Panc1 (cell line): ENCODE measurements around the gene NTN4. TPM values are rescaled to one million over a fixed set of nuclear protein-coding genes. Genes with fewer than 3 reads are reported as not detected.

Source experiments
- ATAC-seq: fragments of 200-7000 bp; cut with Tn5 transposase; 2 replicates; pipeline ENCODE4 v1.9.1; 2020; ENCODE audit warnings: mild to moderate bottlenecking, moderate library complexity
- BruUV-seq: library from RNA; stranded (reverse); fragments of 400-500 nt; replicated peaks from 2 replicates; lab custom pipeline; 2021; lab: Mats Ljungman, UMichigan
- CTCF ChIA-PET: fragments of 300-600 bp; sonication (Branson Sonifier 250); formaldehyde crosslinking; loops from one replicate; lab custom pipeline; 2022; ENCODE audit warnings: antibody characterized with exemption; lab: Charles Lee
- POLR2A ChIA-PET: fragments of 300-600 bp; sonication (Branson Sonifier 250); formaldehyde crosslinking; loops from one replicate; lab custom pipeline; 2022; ENCODE audit warnings: antibody characterized with exemption; lab: Charles Lee
- DNase-seq: peaks from one replicate; pipeline ENCODE4 v3.0.0-alpha.2; 2010; ENCODE audit warnings: low read depth, low spot score
- H3K27ac ChIP-seq: 2 replicates; pipeline ENCODE4 v1.5.1; 2011; ENCODE audit warnings: mild to moderate bottlenecking, low read length, inconsistent platforms
- H3K27me3 ChIP-seq: fragments of 200-500 bp; sonication (Bioruptor generic); 2 replicates; pipeline ENCODE4 v1.6.0; 2014; ENCODE audit warnings: low read length, inconsistent platforms; ENCODE audit not compliant: control insufficient read depth, insufficient read depth
- H3K36me3 ChIP-seq: fragments of 200-500 bp; sonication (Bioruptor generic); 2 replicates; pipeline ENCODE4 v1.5.1; 2014; ENCODE audit warnings: inconsistent platforms, mild to moderate bottlenecking, low read length, moderate library complexity; ENCODE audit not compliant: control insufficient read depth, insufficient read depth
- H3K4me1 ChIP-seq: 2 replicates; pipeline ENCODE4 v1.5.1; 2011; ENCODE audit warnings: inconsistent platforms, mild to moderate bottlenecking, low read length, moderate library complexity; ENCODE audit not compliant: control insufficient read depth, insufficient read depth
- H3K4me3 ChIP-seq, 2 experiments: 2 replicates each; pipeline ENCODE4 v1.5.1; 2011 to 2012; ENCODE audit warnings: low read depth in 2 of 2, low read length in 2 of 2, mild to moderate bottlenecking in 2 of 2, inconsistent platforms in 1 of 2, moderate library complexity in 1 of 2
- H3K9me3 ChIP-seq: fragments of 200-500 bp; sonication (Bioruptor generic); 2 replicates; pipeline ENCODE4 v1.5.1; 2014; ENCODE audit warnings: low read depth, mild to moderate bottlenecking, inconsistent platforms, low read length, moderate library complexity; ENCODE audit not compliant: control insufficient read depth, insufficient read depth
- POLR2AphosphoS5 ChIP-seq: IDR thresholded peaks from 2 replicates; pipeline ENCODE4 v1.6.1; 2012; ENCODE audit warnings: mild to moderate bottlenecking, low read depth, low read length, moderate library complexity
- SIN3A ChIP-seq: IDR thresholded peaks from 2 replicates; pipeline ENCODE4 v1.6.1; 2012; ENCODE audit warnings: low read depth, mild to moderate bottlenecking, low read length, moderate library complexity, borderline replicate concordance; ENCODE audit not compliant: insufficient read depth
- TCF7L2 ChIP-seq: IDR thresholded peaks from 2 replicates; pipeline ENCODE4 v1.6.1; 2011; ENCODE audit warnings: mild to moderate bottlenecking, low read depth, low read length, inconsistent platforms
- in situ Hi-C: cut with HindIII; loops from 2 replicates; pipeline ENCODE4 v1.10.0; 2016; ENCODE audit warnings: low sequenced_read_pairs, low pct_unique_long_range_greater_than_20kb
- intact Hi-C: fragments of 100-400 bp; cut with micrococcal nuclease; formaldehyde crosslinking; loops from one replicate; pipeline ENCODE4 v1.10.0; 2022; ENCODE audit not compliant: unreplicated experiment
- total RNA-seq: library from RNA; stranded (reverse); gene quantifications from one replicate; pipeline ENCODE4 v1.2.1, GENCODE V29; 2021; ENCODE audit not compliant: unreplicated experiment
- TF ChIP-seq, protein P1 (sequence below): fragments of 450-650 bp; IDR thresholded peaks from 2 replicates; pipeline ENCODE4 v1.5.1; 2017; ENCODE audit warnings: mild to moderate bottlenecking
- TF ChIP-seq, protein P2 (sequence below), 2 experiments: IDR thresholded peaks; 2 replicates each; pipeline ENCODE4 v1.6.1; 2011 to 2012; ENCODE audit warnings: low read depth in 2 of 2, control low read depth in 1 of 2, low read length in 1 of 2, mild to moderate bottlenecking in 1 of 2, moderate library complexity in 1 of 2; ENCODE audit not compliant: insufficient read depth in 1 of 2

NTN4 gene
- total RNA-seq, 1 experiment from 2014 or later = 17.1 TPM

DNA sequence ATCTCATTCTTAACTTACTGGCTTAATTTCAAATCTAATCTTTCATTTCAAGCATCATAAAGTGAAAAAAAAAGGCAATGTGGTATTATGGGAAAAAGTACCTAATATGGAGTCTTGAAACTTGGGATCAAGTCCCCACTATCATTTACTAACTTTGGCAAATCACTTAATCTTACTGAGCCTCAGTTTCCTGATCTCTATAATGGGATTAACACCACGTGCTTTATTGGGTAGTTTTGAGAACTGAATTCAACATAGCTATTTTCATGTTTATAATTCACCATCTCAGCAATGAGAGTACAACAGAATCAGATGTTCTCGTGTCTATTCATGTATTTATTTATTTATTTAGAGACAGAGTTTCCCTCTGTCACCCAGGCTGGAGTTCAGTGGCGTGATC lies 78.3 kb downstream of the NTN4 start:
- Histone ChIP-seq H3K9me3 (no peaks in the 10 kb centered on the region), H3K4me1 (no peaks in the 10 kb centered on the region), H3K4me3 (no peak overlapping the region), H3K27ac (no peak overlapping the region), H3K36me3 (no peaks in the 10 kb centered on the region), H3K27me3 (no peaks in the 10 kb centered on the region)
- no TSS peak for BruUV-seq
- CTCF ChIA-PET = no interaction called here
- POLR2A ChIA-PET = interaction anchor here (0.6 kb wide), 1 partner anchor 87 kb away, joined by 11 read pairs; no protein-coding TSS in a partner anchor
- no peak for TF ChIP-seq SIN3A
- no peak for TF ChIP-seq TCF7L2
- TF ChIP-seq, protein P1, sequence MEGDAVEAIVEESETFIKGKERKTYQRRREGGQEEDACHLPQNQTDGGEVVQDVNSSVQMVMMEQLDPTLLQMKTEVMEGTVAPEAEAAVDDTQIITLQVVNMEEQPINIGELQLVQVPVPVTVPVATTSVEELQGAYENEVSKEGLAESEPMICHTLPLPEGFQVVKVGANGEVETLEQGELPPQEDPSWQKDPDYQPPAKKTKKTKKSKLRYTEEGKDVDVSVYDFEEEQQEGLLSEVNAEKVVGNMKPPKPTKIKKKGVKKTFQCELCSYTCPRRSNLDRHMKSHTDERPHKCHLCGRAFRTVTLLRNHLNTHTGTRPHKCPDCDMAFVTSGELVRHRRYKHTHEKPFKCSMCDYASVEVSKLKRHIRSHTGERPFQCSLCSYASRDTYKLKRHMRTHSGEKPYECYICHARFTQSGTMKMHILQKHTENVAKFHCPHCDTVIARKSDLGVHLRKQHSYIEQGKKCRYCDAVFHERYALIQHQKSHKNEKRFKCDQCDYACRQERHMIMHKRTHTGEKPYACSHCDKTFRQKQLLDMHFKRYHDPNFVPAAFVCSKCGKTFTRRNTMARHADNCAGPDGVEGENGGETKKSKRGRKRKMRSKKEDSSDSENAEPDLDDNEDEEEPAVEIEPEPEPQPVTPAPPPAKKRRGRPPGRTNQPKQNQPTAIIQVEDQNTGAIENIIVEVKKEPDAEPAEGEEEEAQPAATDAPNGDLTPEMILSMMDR = no peak
- no peak for TF ChIP-seq POLR2AphosphoS5
- DNase-seq (no peak), ATAC-seq (no peak)
- intact Hi-C loops = no loop called here
- in situ Hi-C loops = no loop called here

DNA sequence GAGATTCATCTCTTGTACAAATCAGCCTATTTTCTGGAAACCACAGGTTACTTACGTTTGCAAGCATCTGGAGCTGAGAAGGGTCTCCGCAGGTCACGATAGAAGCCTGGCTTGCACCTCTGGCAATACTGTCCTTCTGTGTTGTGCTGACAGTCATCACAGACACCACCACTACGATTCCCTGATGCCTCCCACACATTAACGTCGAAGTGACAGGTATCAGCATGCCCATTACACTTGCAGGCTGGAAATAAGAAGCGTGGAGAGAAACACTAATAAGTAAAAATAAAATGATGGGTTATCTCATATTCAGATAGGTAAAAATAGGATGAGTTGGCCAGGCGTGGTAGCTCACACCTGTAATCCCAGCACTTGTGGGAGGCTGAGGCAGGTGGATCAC lies 80.2 kb downstream of the NTN4 start:
- no peaks in the 10 kb centered on the region for H3K36me3 ChIP-seq
- H3K27ac ChIP-seq = no peak overlapping the region
- no TSS peak for BruUV-seq
- no peak overlapping the region for H3K4me3 ChIP-seq
- no peaks in the 10 kb centered on the region for H3K4me1 ChIP-seq
- DNase-seq = no peak
- TF ChIP-seq TCF7L2 (no peak), POLR2AphosphoS5 (no peak)
- TF ChIP-seq, protein P1 = no peak
- TF ChIP-seq, protein P2, sequence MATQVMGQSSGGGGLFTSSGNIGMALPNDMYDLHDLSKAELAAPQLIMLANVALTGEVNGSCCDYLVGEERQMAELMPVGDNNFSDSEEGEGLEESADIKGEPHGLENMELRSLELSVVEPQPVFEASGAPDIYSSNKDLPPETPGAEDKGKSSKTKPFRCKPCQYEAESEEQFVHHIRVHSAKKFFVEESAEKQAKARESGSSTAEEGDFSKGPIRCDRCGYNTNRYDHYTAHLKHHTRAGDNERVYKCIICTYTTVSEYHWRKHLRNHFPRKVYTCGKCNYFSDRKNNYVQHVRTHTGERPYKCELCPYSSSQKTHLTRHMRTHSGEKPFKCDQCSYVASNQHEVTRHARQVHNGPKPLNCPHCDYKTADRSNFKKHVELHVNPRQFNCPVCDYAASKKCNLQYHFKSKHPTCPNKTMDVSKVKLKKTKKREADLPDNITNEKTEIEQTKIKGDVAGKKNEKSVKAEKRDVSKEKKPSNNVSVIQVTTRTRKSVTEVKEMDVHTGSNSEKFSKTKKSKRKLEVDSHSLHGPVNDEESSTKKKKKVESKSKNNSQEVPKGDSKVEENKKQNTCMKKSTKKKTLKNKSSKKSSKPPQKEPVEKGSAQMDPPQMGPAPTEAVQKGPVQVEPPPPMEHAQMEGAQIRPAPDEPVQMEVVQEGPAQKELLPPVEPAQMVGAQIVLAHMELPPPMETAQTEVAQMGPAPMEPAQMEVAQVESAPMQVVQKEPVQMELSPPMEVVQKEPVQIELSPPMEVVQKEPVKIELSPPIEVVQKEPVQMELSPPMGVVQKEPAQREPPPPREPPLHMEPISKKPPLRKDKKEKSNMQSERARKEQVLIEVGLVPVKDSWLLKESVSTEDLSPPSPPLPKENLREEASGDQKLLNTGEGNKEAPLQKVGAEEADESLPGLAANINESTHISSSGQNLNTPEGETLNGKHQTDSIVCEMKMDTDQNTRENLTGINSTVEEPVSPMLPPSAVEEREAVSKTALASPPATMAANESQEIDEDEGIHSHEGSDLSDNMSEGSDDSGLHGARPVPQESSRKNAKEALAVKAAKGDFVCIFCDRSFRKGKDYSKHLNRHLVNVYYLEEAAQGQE (IDR thresholded peaks at IDR 0.05; ENCODE audit: insufficient read depth in 1 of 2, low read depth in 2 of 2, low read length in 1 of 2) = no peak
- ChIA-PET CTCF (no interaction called here), POLR2A (no interaction called here)
- in situ Hi-C loops = no loop called here
- ATAC-seq = no peak
- H3K9me3 ChIP-seq = no peaks in the 10 kb centered on the region
- intact Hi-C loops = no loop called here
- no peaks in the 10 kb centered on the region for H3K27me3 ChIP-seq
